ENCODE results near the gene CABCOCO1. TPM values are rescaled to one million over a fixed set of nuclear protein-coding genes. Genes with fewer than 3 reads are reported as not detected.

The CABCOCO1 gene
- total and polyA plus RNA-seq, 10 of the 15 experiments (the other 5 are each of a cell fraction or from before 2014, with no cell fraction given), result not detected

GRCh38 chr10:61804414-61804813 lies 141.7 kb downstream of the CABCOCO1 start:
- intact Hi-C loops (cut with micrococcal nuclease; ENCODE audit: unreplicated experiment), result no loop called here
- RAD21 ChIA-PET (ENCODE audit: unreplicated experiment), result no interaction called here

DNA sequence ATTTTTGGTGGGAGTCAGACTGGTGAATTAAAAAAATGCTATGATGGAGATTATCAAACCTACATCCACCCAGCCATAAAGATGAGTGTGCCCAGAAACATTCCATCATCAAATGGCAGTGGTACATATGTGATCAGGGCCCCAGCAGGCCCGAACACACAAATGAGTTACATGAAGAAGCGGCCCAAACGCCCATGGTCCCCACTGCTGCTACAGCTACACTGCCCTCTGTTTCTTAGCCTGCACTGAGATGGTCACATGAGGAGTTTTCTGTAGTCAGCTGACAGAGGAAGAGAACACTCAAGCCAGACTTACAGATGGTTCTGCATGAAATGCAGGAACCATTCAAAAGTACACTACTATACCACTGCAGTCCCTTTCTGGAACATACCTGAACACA lies 142.4 kb downstream of the CABCOCO1 start:
- intact Hi-C loops (cut with micrococcal nuclease; ENCODE audit: unreplicated experiment) (no loop called here), in situ Hi-C loops (cut with MboI) (no loop called here)
- no peak overlapping the region for H2AFZ ChIP-seq (ENCODE audit: control insufficient read depth, low read depth, low read length)
- no peak overlapping the region for H3K27ac ChIP-seq (ENCODE audit: control insufficient read depth, insufficient read depth)
- POLR2A ChIA-PET, result no interaction called here
- H4K20me1 ChIP-seq (ENCODE audit: control insufficient read depth, insufficient read depth), result no peaks in the 10 kb centered on the region
- BruUV-seq (replicated peaks), result no TSS peak
- DNase-seq (ENCODE audit: low read depth, low spot score) (no peak), FAIRE-seq (no peak), ATAC-seq (no peak)
- no peak overlapping the region for H3K4me2 ChIP-seq (ENCODE audit: control insufficient read depth, insufficient read depth)
- H3K4me3 ChIP-seq, result no peak overlapping the region
- SMC1A ChIA-PET (ENCODE audit: uncharacterized antibody, unreplicated experiment), result no interaction called here
- H3K9ac ChIP-seq (ENCODE audit: control insufficient read depth, insufficient read depth, low read length), result no peak overlapping the region
- H3K27me3 ChIP-seq (replicated peaks in 1 of 2; ENCODE audit: control insufficient read depth in 2 of 2, insufficient read depth in 2 of 2, low read length in 1 of 2), result no peaks in the 10 kb centered on the region
- no peaks in the 10 kb centered on the region for H3K79me2 ChIP-seq (ENCODE audit: control insufficient read depth, insufficient read depth, low read length)
- CTCF ChIA-PET, result no interaction called here
- RAD21 ChIA-PET (ENCODE audit: unreplicated experiment), result no interaction called here
- no peaks in the 10 kb centered on the region for H3K9me3 ChIP-seq (replicated peaks; ENCODE audit: control insufficient read depth, insufficient read depth, low read length)
- WGBS (ENCODE audit: insufficient coverage, insufficient replicate concordance, low lambda C conversion rate, missing lambda C conversion rate), result 53% methylated on average over 3 of the region's 3 CpGs
- no peaks in the 10 kb centered on the region for H3K36me3 ChIP-seq (ENCODE audit: control insufficient read depth in 2 of 2, insufficient read depth in 2 of 2, low read length in 1 of 2)
- 0 out of 2 replicates have a peak, but pooled peaks cover 4% of the 10 kb centered on the region for H3K4me1 ChIP-seq (ENCODE audit: control insufficient read depth, insufficient read depth, low read length)
- TF ChIP-seq, protein P1, sequence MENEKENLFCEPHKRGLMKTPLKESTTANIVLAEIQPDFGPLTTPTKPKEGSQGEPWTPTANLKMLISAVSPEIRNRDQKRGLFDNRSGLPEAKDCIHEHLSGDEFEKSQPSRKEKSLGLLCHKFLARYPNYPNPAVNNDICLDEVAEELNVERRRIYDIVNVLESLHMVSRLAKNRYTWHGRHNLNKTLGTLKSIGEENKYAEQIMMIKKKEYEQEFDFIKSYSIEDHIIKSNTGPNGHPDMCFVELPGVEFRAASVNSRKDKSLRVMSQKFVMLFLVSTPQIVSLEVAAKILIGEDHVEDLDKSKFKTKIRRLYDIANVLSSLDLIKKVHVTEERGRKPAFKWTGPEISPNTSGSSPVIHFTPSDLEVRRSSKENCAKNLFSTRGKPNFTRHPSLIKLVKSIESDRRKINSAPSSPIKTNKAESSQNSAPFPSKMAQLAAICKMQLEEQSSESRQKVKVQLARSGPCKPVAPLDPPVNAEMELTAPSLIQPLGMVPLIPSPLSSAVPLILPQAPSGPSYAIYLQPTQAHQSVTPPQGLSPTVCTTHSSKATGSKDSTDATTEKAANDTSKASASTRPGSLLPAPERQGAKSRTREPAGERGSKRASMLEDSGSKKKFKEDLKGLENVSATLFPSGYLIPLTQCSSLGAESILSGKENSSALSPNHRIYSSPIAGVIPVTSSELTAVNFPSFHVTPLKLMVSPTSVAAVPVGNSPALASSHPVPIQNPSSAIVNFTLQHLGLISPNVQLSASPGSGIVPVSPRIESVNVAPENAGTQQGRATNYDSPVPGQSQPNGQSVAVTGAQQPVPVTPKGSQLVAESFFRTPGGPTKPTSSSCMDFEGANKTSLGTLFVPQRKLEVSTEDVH (IDR thresholded peaks at IDR 0.05; ENCODE audit: low read depth, partially characterized antibody), result no peak
- no peak for TF ChIP-seq ZNF384 (IDR thresholded peaks at IDR 0.05; ENCODE audit: borderline replicate concordance, low read depth, low read length)
- no peak for TF ChIP-seq FOXM1 (IDR thresholded peaks at IDR 0.05; ENCODE audit: low read depth, low read length)
- TF ChIP-seq NR2C2 (IDR thresholded peaks at IDR 0.05; ENCODE audit: borderline replicate concordance, control insufficient read depth, insufficient read length, low read depth), result no peak
- no peak for TF ChIP-seq CREM (IDR thresholded peaks at IDR 0.05; ENCODE audit: low read depth)
- TF ChIP-seq, protein P2, sequence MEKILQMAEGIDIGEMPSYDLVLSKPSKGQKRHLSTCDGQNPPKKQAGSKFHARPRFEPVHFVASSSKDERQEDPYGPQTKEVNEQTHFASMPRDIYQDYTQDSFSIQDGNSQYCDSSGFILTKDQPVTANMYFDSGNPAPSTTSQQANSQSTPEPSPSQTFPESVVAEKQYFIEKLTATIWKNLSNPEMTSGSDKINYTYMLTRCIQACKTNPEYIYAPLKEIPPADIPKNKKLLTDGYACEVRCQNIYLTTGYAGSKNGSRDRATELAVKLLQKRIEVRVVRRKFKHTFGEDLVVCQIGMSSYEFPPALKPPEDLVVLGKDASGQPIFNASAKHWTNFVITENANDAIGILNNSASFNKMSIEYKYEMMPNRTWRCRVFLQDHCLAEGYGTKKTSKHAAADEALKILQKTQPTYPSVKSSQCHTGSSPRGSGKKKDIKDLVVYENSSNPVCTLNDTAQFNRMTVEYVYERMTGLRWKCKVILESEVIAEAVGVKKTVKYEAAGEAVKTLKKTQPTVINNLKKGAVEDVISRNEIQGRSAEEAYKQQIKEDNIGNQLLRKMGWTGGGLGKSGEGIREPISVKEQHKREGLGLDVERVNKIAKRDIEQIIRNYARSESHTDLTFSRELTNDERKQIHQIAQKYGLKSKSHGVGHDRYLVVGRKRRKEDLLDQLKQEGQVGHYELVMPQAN (conservative IDR thresholded peaks at IDR 0.05), result no peak

More at GRCh38 chr10:61804414-61804813, 141.7 kb downstream of the CABCOCO1 start:
- WGBS (ENCODE audit: insufficient coverage, insufficient replicate concordance, low lambda C conversion rate, missing lambda C conversion rate), result 75% methylated on average over 1 of the region's 1 CpG
- Histone ChIP-seq H3K27me3 (replicated peaks in 1 of 2; ENCODE audit: control insufficient read depth in 2 of 2, insufficient read depth in 2 of 2, low read length in 1 of 2) (no peaks in the 10 kb centered on the region), H4K20me1 (ENCODE audit: control insufficient read depth, insufficient read depth) (no peaks in the 10 kb centered on the region), H3K4me3 (no peak overlapping the region), H3K36me3 (ENCODE audit: control insufficient read depth in 2 of 2, insufficient read depth in 2 of 2, low read length in 1 of 2) (no peaks in the 10 kb centered on the region), H3K27ac (ENCODE audit: control insufficient read depth, insufficient read depth) (no peak overlapping the region), H3K79me2 (ENCODE audit: control insufficient read depth, insufficient read depth, low read length) (no peaks in the 10 kb centered on the region), H3K4me2 (ENCODE audit: control insufficient read depth, insufficient read depth) (no peak overlapping the region), H3K4me1 (ENCODE audit: control insufficient read depth, insufficient read depth, low read length) (0 out of 2 replicates have a peak, but pooled peaks cover 4% of the 10 kb centered on the region), H3K9me3 (replicated peaks; ENCODE audit: control insufficient read depth, insufficient read depth, low read length) (no peaks in the 10 kb centered on the region), H2AFZ (ENCODE audit: control insufficient read depth, low read depth, low read length) (no peak overlapping the region), H3K9ac (ENCODE audit: control insufficient read depth, insufficient read depth, low read length) (no peak overlapping the region)
- no TSS peak for BruUV-seq (replicated peaks)
- CTCF ChIA-PET, result no interaction called here
- SMC1A ChIA-PET (ENCODE audit: uncharacterized antibody, unreplicated experiment), result no interaction called here
- FAIRE-seq (no peak), ATAC-seq (no peak), DNase-seq (ENCODE audit: low read depth, low spot score) (no peak)
- POLR2A ChIA-PET, result no interaction called here
- in situ Hi-C loops (cut with MboI), result no loop called here
- TF ChIP-seq POLR2AphosphoS5 (IDR thresholded peaks at IDR 0.05; ENCODE audit: low read length) (no peak), MEF2B (IDR thresholded peaks at IDR 0.05; ENCODE audit: partially characterized antibody, poor library complexity, severe bottlenecking) (no peak), FOS (IDR thresholded peaks at IDR 0.05; ENCODE audit: borderline replicate concordance, extremely low read depth, insufficient read length) (no peak), HDAC6 (IDR thresholded peaks at IDR 0.05; ENCODE audit: unreplicated experiment) (no peak)
- TF ChIP-seq, protein P3, sequence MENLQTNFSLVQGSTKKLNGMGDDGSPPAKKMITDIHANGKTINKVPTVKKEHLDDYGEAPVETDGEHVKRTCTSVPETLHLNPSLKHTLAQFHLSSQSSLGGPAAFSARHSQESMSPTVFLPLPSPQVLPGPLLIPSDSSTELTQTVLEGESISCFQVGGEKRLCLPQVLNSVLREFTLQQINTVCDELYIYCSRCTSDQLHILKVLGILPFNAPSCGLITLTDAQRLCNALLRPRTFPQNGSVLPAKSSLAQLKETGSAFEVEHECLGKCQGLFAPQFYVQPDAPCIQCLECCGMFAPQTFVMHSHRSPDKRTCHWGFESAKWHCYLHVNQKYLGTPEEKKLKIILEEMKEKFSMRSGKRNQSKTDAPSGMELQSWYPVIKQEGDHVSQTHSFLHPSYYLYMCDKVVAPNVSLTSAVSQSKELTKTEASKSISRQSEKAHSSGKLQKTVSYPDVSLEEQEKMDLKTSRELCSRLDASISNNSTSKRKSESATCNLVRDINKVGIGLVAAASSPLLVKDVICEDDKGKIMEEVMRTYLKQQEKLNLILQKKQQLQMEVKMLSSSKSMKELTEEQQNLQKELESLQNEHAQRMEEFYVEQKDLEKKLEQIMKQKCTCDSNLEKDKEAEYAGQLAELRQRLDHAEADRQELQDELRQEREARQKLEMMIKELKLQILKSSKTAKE (IDR thresholded peaks at IDR 0.05; ENCODE audit: low read depth, poor library complexity, severe bottlenecking), result no peak
